Suppressor macrophage treated with lipopolysaccharide for 1 hour (primary cell): Measurements from ENCODE around the gene INSRR.
A peak's percentile ranks its signal among the peaks of the same experiment; 100 is the strongest.

Experiments
- DNase-seq, 3 donors: peaks; one replicate each; pipeline ENCODE4 v3.0.0-alpha.2; 2020 to 2022

The INSRR gene

GRCh38 chr1:156804026-156804425, 54.9 kb downstream of the INSRR start:
- DNase-seq: no peak

- DNase-seq: no peak
Measured at GRCh38 chr1:156803086-156803851, 55.6 kb downstream of the INSRR start.

GRCh38 chr1:156802421-156802935, 56.4 kb downstream of the INSRR start:
- no peak for DNase-seq

GRCh38 chr1:156801409-156802121, 57.4 kb downstream of the INSRR start:
- no peak for DNase-seq

GRCh38 chr1:156797212-156797871, 61.6 kb downstream of the INSRR start:
- peak; percentile 62 to 66 (median 65) for DNase-seq

GRCh38 chr1:156796340-156797097, 62.4 kb downstream of the INSRR start:
- no peak for DNase-seq

GRCh38 chr1:156795787-156796186, 63.1 kb downstream of the INSRR start:
- no peak for DNase-seq

- no peak for DNase-seq
Measured at GRCh38 chr1:156795374-156795733, 63.6 kb downstream of the INSRR start.

- no peak for DNase-seq
Measured at GRCh38 chr1:156794506-156795373, 64.2 kb downstream of the INSRR start.
